HepG2 (cell line): ENCODE data around the gene PAPSS2. TPM values are rescaled to one million over a fixed set of nuclear protein-coding genes. Genes with fewer than 3 reads are reported as not detected.

Source experiments
- ATAC-seq: fragments of 200-7000 bp; cut with Tn5 transposase; 3 replicates; pipeline ENCODE4 v1.9.1; 2020; ENCODE audit warnings: mild to moderate bottlenecking, moderate library complexity
- BruUV-seq: library from RNA; stranded (reverse); fragments of 400-500 nt; replicated peaks from 2 replicates; lab custom pipeline; 2021; lab: Mats Ljungman, UMichigan
- CTCF ChIA-PET: fragments of 300-600 bp; formaldehyde crosslinking; extraction: SDS; loops from one replicate; lab custom pipeline; 2021; ENCODE audit warnings: low total read pairs, inconsistent platforms, low intra/inter-chr PET ratio; lab: Yijun Ruan, JAX
- POLR2A ChIA-PET: fragments of 350-600 bp; sonication (Branson Sonifier 250); formaldehyde crosslinking; loops from one replicate; lab custom pipeline; 2020; ENCODE audit warnings: antibody characterized with exemption, inconsistent platforms; lab: Yijun Ruan, JAX
- DNase-seq: peaks from one replicate; pipeline ENCODE4 v3.0.0-alpha.2; 2015; ENCODE audit warnings: low spot score
- FAIRE-seq: peaks from 3 replicates; lab custom pipeline; 2011; peaks lifted over from hg19 to GRCh38; lab: Jason Lieb, UNC
- H2AFZ ChIP-seq: one replicate; pipeline ENCODE4 v1.6.1; 2011; ENCODE audit warnings: low read length, inconsistent platforms
- H3K27ac ChIP-seq: fragments of 300-600 bp; 3 replicates; pipeline ENCODE4 v1.8.0; 2011; ENCODE audit warnings: mixed run types, mild to moderate bottlenecking, mixed read lengths, low read length, inconsistent platforms; ENCODE audit not compliant: insufficient read depth; ENCODE audit errors: extremely low read length
- H3K27me3 ChIP-seq, 2 experiments: fragments of 200-600 bp in 1 of 2; 2 replicates in 1 of 2; 3 replicates in 1 of 2; pipeline versions ENCODE4 v1.6.0 to v1.8.0; 2011; ENCODE audit warnings: low read length in 2 of 2, mild to moderate bottlenecking in 2 of 2, moderate library complexity in 2 of 2, inconsistent platforms in 1 of 2; ENCODE audit not compliant: insufficient read depth in 2 of 2, control insufficient read depth in 1 of 2
- H3K36me3 ChIP-seq, 2 experiments: fragments of 200-600 bp in 1 of 2; replicated peaks in 1 of 2; 2 replicates in 1 of 2; 3 replicates in 1 of 2; pipeline versions ENCODE4 v1.5.1 to v1.8.0; 2011; ENCODE audit warnings: low read length in 2 of 2, inconsistent platforms in 1 of 2; ENCODE audit not compliant: insufficient read depth in 2 of 2, control insufficient read depth in 1 of 2
- H3K4me1 ChIP-seq: 2 replicates; pipeline ENCODE4 v1.5.1; 2012; ENCODE audit warnings: low read length, inconsistent platforms; ENCODE audit not compliant: insufficient read depth
- H3K4me2 ChIP-seq: 2 replicates; pipeline ENCODE4 v1.6.0; 2011; ENCODE audit warnings: low read depth, low read length, inconsistent platforms
- H3K4me3 ChIP-seq, 3 experiments: fragments of 200-600 bp in 1 of 3; sonication (generic), shearing (Covaris generic) in 1 of 3; replicated peaks in 1 of 3; 2 replicates each; pipeline ENCODE4 v1.5.1; 2011 to 2016; ENCODE audit warnings: low read length in 3 of 3, inconsistent platforms in 2 of 3, low read depth in 2 of 3, mild to moderate bottlenecking in 2 of 3, control low read depth in 1 of 3, mixed read lengths in 1 of 3; ENCODE audit not compliant: insufficient read depth in 1 of 3
- H3K79me2 ChIP-seq: one replicate; pipeline ENCODE4 v1.6.1; 2011; ENCODE audit warnings: low read length, inconsistent platforms; ENCODE audit not compliant: insufficient read depth
- H3K9ac ChIP-seq: 2 replicates; pipeline ENCODE4 v1.6.0; 2011; ENCODE audit warnings: mild to moderate bottlenecking, low read depth, low read length, inconsistent platforms; ENCODE audit not compliant: insufficient read depth
- H3K9me3 ChIP-seq: 2 replicates; pipeline ENCODE4 v1.5.1; 2012; ENCODE audit warnings: mild to moderate bottlenecking, low read length
- H4K20me1 ChIP-seq: 2 replicates; pipeline ENCODE4 v1.6.0; 2011; ENCODE audit warnings: inconsistent platforms, mild to moderate bottlenecking, low read length, moderate library complexity; ENCODE audit not compliant: insufficient read depth
- CBFB ChIP-seq: sonication (generic); formaldehyde crosslinking; IDR thresholded peaks from 2 replicates; pipeline ENCODE4 v1.4.0; 2020; ENCODE audit warnings: missing genetic modification reagents
- HOXA7 ChIP-seq: sonication (generic); formaldehyde crosslinking; IDR thresholded peaks from 2 replicates; pipeline ENCODE4 v1.8.1; 2022; ENCODE audit warnings: mild to moderate bottlenecking, missing genetic modification reagents, moderate library complexity
- HOXA9 ChIP-seq: sonication (generic); formaldehyde crosslinking; IDR thresholded peaks from 2 replicates; pipeline ENCODE4 v1.8.1; 2022; ENCODE audit warnings: missing genetic modification reagents, mild to moderate bottlenecking, moderate library complexity, borderline replicate concordance
- NFKB2 ChIP-seq: sonication (generic); formaldehyde crosslinking; IDR thresholded peaks from 2 replicates; pipeline ENCODE4 v1.4.0; 2020; ENCODE audit warnings: missing genetic modification reagents, borderline replicate concordance
- SALL1 ChIP-seq: sonication (generic); formaldehyde crosslinking; IDR thresholded peaks from 2 replicates; pipeline ENCODE4 v1.8.0; 2022; ENCODE audit warnings: mild to moderate bottlenecking, missing genetic modification reagents
- SMC3 ChIP-seq: IDR thresholded peaks from 2 replicates; pipeline ENCODE4 v1.6.1; 2011; ENCODE audit warnings: low read length, improper control_type of control experiment
- STAG1 ChIP-seq: sonication (generic); formaldehyde crosslinking; IDR thresholded peaks from 2 replicates; pipeline ENCODE4 v1.4.0; 2020; ENCODE audit warnings: missing genetic modification reagents
- ZNF143 ChIP-seq: sonication (generic); formaldehyde crosslinking; IDR thresholded peaks from 2 replicates; pipeline ENCODE4 v1.4.0; 2020; ENCODE audit warnings: missing genetic modification reagents
- WGBS: methylation state at CpG from one replicate; pipeline ENCODE4 v1.1.6; 2017; ENCODE audit warnings: low lambda C conversion rate; 5-methylcytosine and 5-hydroxymethylcytosine counted together
- in situ Hi-C: cut with HindIII; loops from 2 replicates; pipeline ENCODE4 v1.10.0; 2017; ENCODE audit warnings: low pct_unique_long_range_greater_than_20kb; ENCODE audit not compliant: extremely low pct_ligation_motif_present
- intact Hi-C: fragments of 100-400 bp; cut with micrococcal nuclease; formaldehyde crosslinking; loops from one replicate; pipeline ENCODE4 v1.10.0; 2022; ENCODE audit not compliant: unreplicated experiment
- polyA plus RNA-seq, 8 experiments: library from polyadenylated mRNA; depleted of rRNA in 3 of 8; stranded (reverse) in 7 of 8; unstranded in 1 of 8; fragments of >200 nt; fragmentation: Illumina TruSeq in 4 of 8; extraction: Trizol in 4 of 8; gene quantifications; 2 replicates each; pipeline versions ENCODE4 v1.2.1 to v1.2.3, GENCODE V29; 2011 to 2016; ENCODE audit warnings: low read depth in 4 of 8, missing spikeins in 1 of 8, mixed read lengths in 1 of 8; ENCODE audit not compliant: insufficient read depth in 1 of 8
- total RNA-seq, 5 experiments: library from RNA; depleted of rRNA; stranded (reverse); fragments of >200 nt; fragmentation: Illumina TruSeq; extraction: Trizol; gene quantifications; 2 replicates each; pipeline ENCODE4 v1.2.3, GENCODE V29; 2016; ENCODE audit warnings: low read depth in 1 of 5
- TF ChIP-seq, protein P1 (sequence below): sonication (generic); formaldehyde crosslinking; IDR thresholded peaks from 2 replicates; pipeline ENCODE4 v1.5.0; 2020; ENCODE audit warnings: mild to moderate bottlenecking, missing genetic modification reagents, moderate library complexity
- TF ChIP-seq, protein P2 (sequence below): sonication (generic); formaldehyde crosslinking; IDR thresholded peaks from 2 replicates; pipeline ENCODE4 v1.5.0; 2020; ENCODE audit warnings: mild to moderate bottlenecking, missing genetic modification reagents, borderline replicate concordance
- TF ChIP-seq, protein P3 (sequence below): sonication (generic); formaldehyde crosslinking; IDR thresholded peaks from 2 replicates; pipeline ENCODE4 v1.8.1; 2023; ENCODE audit warnings: missing genetic modification reagents, inconsistent platforms, borderline replicate concordance

PAPSS2 gene
- total and polyA plus RNA-seq, 2 of the 13 experiments (the other 11 are each of a cell fraction or from before 2014, with no cell fraction given) = 0.11 to 0.12 TPM

DNA sequence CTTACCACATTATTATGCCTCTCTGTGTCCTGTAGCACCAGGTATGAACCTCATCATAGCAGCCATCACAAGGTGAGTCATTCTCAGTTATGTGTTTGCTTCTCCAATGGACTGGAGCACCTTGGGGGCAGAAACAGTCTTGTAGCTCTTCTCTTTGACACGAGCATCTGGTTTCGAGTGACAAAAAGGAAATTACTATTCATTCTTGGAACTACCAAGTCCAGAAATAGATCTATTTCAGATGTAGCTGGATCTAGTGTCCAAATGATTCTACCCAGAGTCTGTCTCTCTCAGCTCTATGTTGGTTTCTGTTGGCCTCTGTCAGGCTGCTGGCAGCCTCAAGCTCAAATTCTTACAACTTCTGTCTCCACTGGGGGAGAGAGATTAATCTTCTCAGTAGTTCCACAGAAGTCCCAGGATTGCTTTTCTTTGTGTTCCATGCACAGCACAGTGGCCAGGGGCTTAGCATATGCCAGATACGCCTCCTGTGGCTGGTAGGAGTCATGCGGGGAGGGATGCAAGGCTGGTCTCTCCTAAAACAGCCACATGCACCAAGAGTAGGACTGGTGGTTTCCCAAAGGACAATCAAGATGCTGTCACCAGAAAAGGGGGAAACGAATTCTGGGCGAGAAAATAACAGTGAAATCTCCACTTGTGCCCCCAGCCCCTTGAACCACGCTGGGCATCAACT lies 37.2 kb upstream of the PAPSS2 start:
- in situ Hi-C loops = no loop called here
- Histone ChIP-seq H3K36me3 (no peaks in the 10 kb centered on the region), H3K79me2 (no peaks in the 10 kb centered on the region), H3K4me3 (no peak overlapping the region), H3K4me2 (no peak overlapping the region), H3K27me3 (no peaks in the 10 kb centered on the region; a peak in 1 of 5 replicates), H3K9me3 (no peaks in the 10 kb centered on the region), H3K9ac (no peak overlapping the region), H2AFZ (no peak overlapping the region), H3K4me1 (peaks cover 40% of the 10 kb centered on the region), H3K27ac (no peak overlapping the region), H4K20me1 (no peaks in the 10 kb centered on the region)
- 43% methylated on average over 7 of the region's 7 CpGs for WGBS
- no TSS peak for BruUV-seq
- FAIRE-seq (no peak), DNase-seq (no peak), ATAC-seq (peak; percentile 47)
- ChIA-PET POLR2A (no interaction called here), CTCF (no interaction called here)
- intact Hi-C loops = loop anchor here (10.0 kb wide), 1 partner anchor 88 kb away; no protein-coding TSS in a partner anchor
- TF ChIP-seq SMC3 (peak; percentile 18; the same call in 1 of the 2 replicates), STAG1 (CRISPR knock-in tag) (peak; percentile 63), ZNF143 (no peak)
- TF ChIP-seq, protein P1, sequence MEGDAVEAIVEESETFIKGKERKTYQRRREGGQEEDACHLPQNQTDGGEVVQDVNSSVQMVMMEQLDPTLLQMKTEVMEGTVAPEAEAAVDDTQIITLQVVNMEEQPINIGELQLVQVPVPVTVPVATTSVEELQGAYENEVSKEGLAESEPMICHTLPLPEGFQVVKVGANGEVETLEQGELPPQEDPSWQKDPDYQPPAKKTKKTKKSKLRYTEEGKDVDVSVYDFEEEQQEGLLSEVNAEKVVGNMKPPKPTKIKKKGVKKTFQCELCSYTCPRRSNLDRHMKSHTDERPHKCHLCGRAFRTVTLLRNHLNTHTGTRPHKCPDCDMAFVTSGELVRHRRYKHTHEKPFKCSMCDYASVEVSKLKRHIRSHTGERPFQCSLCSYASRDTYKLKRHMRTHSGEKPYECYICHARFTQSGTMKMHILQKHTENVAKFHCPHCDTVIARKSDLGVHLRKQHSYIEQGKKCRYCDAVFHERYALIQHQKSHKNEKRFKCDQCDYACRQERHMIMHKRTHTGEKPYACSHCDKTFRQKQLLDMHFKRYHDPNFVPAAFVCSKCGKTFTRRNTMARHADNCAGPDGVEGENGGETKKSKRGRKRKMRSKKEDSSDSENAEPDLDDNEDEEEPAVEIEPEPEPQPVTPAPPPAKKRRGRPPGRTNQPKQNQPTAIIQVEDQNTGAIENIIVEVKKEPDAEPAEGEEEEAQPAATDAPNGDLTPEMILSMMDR = peak; percentile 27

DNA sequence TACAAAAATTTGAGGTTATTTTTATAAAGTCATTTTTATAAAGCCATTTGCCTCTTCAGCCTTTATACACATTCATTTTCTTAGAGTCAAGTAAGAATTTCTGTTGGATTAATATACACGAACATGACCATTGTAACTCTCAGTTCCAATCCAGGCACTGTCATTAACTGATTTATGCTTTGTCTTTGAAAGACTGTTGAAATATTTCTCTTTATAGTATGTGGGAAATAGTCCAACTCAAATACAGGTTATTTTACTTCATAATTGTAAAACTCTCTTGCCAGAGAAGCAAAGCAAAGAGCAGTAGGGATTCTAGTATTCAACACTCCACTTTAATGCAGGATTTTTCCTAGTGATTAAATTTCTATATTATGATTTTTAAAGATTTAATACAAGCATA lies 36.5 kb upstream of the PAPSS2 start:
- DNase-seq (no peak), FAIRE-seq (no peak), ATAC-seq (no peak)
- no peak overlapping the region for H3K9ac ChIP-seq
- peaks cover 32% of the 10 kb centered on the region for H3K4me1 ChIP-seq
- 32% methylated on average over 1 of the region's 1 CpG for WGBS
- H4K20me1 ChIP-seq = no peaks in the 10 kb centered on the region
- no peaks in the 10 kb centered on the region; a peak in 1 of 5 replicates for H3K27me3 ChIP-seq
- no peak overlapping the region for H2AFZ ChIP-seq
- no peaks in the 10 kb centered on the region for H3K36me3 ChIP-seq
- no TSS peak for BruUV-seq
- in situ Hi-C loops (no loop called here), intact Hi-C loops (loop anchor here (10.0 kb wide), 1 partner anchor 88 kb away; no protein-coding TSS in a partner anchor)
- H3K4me3 ChIP-seq = no peak overlapping the region
- no peaks in the 10 kb centered on the region for H3K9me3 ChIP-seq
- CTCF ChIA-PET = no interaction called here
- no peak overlapping the region for H3K27ac ChIP-seq
- POLR2A ChIA-PET = no interaction called here
- no peaks in the 10 kb centered on the region for H3K79me2 ChIP-seq
- H3K4me2 ChIP-seq = no peak overlapping the region
- TF ChIP-seq HOXA9 (CRISPR knock-in tag) (no peak), HOXA7 (CRISPR knock-in tag) (no peak), NFKB2 (CRISPR knock-in tag) (no peak), CBFB (CRISPR knock-in tag) (no peak), SALL1 (CRISPR knock-in tag) (no peak)
- TF ChIP-seq, protein P2, sequence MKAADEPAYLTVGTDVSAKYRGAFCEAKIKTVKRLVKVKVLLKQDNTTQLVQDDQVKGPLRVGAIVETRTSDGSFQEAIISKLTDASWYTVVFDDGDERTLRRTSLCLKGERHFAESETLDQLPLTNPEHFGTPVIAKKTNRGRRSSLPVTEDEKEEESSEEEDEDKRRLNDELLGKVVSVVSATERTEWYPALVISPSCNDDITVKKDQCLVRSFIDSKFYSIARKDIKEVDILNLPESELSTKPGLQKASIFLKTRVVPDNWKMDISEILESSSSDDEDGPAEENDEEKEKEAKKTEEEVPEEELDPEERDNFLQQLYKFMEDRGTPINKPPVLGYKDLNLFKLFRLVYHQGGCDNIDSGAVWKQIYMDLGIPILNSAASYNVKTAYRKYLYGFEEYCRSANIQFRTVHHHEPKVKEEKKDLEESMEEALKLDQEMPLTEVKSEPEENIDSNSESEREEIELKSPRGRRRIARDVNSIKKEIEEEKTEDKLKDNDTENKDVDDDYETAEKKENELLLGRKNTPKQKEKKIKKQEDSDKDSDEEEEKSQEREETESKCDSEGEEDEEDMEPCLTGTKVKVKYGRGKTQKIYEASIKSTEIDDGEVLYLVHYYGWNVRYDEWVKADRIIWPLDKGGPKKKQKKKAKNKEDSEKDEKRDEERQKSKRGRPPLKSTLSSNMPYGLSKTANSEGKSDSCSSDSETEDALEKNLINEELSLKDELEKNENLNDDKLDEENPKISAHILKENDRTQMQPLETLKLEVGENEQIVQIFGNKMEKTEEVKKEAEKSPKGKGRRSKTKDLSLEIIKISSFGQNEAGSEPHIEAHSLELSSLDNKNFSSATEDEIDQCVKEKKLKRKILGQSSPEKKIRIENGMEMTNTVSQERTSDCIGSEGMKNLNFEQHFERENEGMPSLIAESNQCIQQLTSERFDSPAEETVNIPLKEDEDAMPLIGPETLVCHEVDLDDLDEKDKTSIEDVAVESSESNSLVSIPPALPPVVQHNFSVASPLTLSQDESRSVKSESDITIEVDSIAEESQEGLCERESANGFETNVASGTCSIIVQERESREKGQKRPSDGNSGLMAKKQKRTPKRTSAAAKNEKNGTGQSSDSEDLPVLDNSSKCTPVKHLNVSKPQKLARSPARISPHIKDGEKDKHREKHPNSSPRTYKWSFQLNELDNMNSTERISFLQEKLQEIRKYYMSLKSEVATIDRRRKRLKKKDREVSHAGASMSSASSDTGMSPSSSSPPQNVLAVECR = no peak
- TF ChIP-seq, protein P3, sequence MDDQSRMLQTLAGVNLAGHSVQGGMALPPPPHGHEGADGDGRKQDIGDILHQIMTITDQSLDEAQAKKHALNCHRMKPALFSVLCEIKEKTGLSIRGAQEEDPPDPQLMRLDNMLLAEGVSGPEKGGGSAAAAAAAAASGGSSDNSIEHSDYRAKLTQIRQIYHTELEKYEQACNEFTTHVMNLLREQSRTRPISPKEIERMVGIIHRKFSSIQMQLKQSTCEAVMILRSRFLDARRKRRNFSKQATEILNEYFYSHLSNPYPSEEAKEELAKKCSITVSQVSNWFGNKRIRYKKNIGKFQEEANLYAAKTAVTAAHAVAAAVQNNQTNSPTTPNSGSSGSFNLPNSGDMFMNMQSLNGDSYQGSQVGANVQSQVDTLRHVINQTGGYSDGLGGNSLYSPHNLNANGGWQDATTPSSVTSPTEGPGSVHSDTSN (CRISPR knock-in tag) = no peak
